Caki2 (cell line): ENCODE measurements around the gene TMCO4. TPM values are rescaled to one million over a fixed set of nuclear protein-coding genes. Genes with fewer than 3 reads are reported as not detected.

Experiments
- DNase-seq: peaks from one replicate; pipeline ENCODE4 v3.0.0-alpha.2; 2015; ENCODE audit warnings: low read depth
- in situ Hi-C: cut with HindIII; loops from 2 replicates; pipeline ENCODE4 v1.10.0; 2016; ENCODE audit warnings: low sequenced_read_pairs, low pct_unique_long_range_greater_than_20kb, mixed read lengths
- total RNA-seq: library from RNA; depleted of rRNA; stranded (reverse); fragments of >200 nt; shearing (Covaris generic); gene quantifications from 2 replicates; pipeline ENCODE4 v1.2.3, GENCODE V29; 2014; ENCODE audit warnings: low replicate concordance

TMCO4 gene
- total RNA-seq, 1 experiment from 2014 or later, result 19.3 TPM

- in situ Hi-C loops, result no loop called here
- no peak for DNase-seq
Observed at GRCh38 chr1:19656780-19657466, 142.8 kb downstream of the TMCO4 start.

DNA sequence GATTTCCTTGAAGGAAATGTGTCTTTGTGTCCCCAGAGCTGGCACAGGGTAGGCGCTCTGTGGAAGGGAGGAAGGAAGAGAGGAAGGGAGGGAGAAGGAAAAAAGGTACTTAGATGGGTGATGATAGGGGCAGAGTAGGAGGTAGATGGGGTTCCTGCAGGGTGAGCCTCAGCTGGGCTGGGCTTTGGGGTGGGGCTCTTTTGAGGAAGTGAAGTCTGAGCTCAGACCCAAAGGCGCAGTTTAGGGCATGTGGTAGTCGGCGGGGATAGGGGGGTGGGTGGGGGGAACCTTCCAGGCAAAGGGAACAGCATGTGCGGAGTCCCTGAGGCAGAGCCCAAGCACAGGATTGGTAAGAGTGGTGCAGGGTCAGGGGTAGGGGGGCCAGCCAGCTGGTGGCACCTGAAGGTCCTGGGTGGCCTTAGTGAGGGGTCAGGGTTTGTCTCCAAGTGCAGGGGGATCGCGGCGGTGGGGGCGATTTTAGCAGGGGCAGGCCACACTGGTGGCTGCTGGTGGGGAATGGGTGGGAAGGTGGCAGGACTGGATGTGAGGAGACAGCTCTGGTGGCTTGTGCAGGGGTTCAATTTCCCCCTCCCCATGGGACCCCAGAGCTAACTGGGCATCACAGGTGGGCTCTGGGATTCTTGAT is 143.5 kb downstream of the TMCO4 start:
- in situ Hi-C loops, result no loop called here
- no peak for DNase-seq

GRCh38 chr1:19655718-19656080 is 144.0 kb downstream of the TMCO4 start:
- DNase-seq, result no peak
- in situ Hi-C loops, result no loop called here

GRCh38 chr1:19654886-19655717 is 144.6 kb downstream of the TMCO4 start:
- in situ Hi-C loops, result no loop called here
- no peak for DNase-seq

GRCh38 chr1:19654386-19654785 is 145.3 kb downstream of the TMCO4 start:
- in situ Hi-C loops, result no loop called here
- DNase-seq, result no peak

- DNase-seq, result no peak
- in situ Hi-C loops, result no loop called here
Observed at GRCh38 chr1:19651141-19651737, 148.5 kb downstream of the TMCO4 start.

DNA sequence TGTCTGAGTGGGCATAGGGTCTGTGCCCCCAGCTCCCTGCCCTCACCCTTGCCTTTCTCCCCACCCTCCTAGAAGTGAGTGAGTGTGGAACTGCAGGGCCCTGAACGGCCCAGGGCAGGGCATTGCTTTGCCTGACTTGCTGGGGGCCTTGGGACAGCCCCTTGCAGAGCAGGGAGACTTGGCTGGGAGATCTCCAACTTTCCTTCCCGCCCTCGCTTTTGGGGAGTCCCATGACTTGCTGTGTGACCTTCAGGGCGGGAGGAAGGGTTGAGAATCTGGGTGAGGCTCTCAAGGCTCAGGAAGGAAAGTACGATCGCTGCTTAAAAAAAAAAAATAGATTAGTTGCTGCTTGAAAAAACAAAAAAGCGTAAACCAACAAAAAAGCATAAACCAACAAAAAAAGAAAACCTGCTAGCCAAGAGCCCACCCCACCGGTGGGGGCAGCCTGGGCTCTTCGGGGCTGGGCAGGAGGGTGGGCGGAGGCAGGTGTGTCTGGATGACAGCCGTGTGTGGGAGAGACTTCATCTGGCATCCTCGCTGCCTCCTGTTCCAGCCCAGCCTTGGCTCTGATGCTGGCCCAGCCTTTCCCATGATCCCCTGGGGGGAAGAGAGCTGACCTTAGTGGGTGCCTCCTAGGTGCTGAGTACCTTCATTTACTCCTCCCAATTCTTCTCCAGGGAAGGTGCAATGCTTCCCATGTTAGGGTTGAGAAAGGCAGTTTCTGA is 149.1 kb downstream of the TMCO4 start:
- in situ Hi-C loops, result no loop called here

GRCh38 chr1:19648689-19649088 is 151.0 kb downstream of the TMCO4 start:
- in situ Hi-C loops, result no loop called here
- no peak for DNase-seq

More for the DNA sequence above, 149.1 kb downstream of the TMCO4 start:
- no peak for DNase-seq

DNA sequence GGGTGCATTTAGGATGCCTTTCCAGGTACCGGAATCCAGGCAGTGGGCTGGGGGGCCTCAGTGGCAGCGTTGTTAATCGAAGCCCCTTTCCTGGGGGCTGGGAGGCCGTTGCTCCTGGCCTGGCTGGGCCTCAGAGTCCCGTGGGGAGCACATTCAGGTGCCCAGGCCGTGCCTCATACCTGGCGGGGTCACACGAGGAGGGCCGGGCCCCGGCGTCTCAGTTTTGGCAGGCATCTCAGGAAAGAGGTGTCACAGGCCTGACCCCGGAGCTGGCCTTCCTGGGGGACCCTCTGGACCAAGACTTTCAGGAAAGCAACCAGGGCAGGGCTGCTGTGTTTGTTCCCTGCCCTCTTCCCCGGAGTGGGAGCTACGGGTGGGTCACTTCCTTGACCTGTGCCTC is 151.5 kb downstream of the TMCO4 start:
- DNase-seq, result no peak
- in situ Hi-C loops, result no loop called here

GRCh38 chr1:19647643-19648042 is 152.1 kb downstream of the TMCO4 start:
- in situ Hi-C loops, result no loop called here
- no peak for DNase-seq

DNA sequence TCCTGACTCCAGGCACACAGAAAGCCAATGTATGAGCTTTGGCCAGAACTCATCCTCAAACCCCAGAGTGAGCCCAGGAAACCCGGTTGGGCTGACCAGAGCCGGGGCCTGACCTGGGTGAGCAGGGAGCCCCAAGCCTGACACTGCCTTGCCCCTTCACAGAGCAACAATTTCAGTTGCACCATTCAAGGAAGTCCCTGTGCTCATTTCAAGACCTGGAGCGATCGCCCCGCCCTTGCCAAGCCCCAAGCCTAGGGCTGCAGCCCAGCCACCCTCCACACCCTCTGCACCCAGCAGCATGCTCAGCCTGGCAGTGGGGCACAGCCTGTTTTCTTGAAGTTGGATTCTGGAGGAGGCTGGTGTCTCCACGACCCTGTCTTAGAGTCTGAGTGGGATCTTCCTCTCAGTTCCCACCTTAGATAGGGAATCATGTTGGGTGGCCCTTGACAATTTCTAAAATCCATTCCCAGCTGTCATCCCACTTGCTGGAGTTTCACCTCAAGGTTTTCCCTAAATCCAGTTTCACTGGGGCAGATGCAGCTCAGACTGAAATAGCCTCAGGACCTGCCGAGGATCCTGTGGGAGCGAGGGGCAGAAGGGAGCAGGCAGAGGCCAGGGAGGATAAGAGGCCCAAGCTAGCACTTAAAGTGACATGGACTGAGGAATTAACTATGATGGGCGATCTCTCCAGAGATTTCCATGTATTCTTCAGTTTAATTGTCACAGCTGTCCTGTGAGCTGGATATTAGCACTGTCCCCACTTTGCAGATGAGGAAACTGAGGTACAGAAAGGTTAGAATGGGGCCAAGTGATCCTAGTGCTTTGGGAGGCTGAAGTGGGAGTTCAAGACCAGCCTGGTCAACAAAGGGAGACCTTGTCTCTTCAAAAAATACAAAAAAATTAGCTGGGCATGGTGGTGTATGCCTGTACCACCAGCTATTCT is 153.1 kb downstream of the TMCO4 start:
- in situ Hi-C loops, result no loop called here
- no peak for DNase-seq

DNA sequence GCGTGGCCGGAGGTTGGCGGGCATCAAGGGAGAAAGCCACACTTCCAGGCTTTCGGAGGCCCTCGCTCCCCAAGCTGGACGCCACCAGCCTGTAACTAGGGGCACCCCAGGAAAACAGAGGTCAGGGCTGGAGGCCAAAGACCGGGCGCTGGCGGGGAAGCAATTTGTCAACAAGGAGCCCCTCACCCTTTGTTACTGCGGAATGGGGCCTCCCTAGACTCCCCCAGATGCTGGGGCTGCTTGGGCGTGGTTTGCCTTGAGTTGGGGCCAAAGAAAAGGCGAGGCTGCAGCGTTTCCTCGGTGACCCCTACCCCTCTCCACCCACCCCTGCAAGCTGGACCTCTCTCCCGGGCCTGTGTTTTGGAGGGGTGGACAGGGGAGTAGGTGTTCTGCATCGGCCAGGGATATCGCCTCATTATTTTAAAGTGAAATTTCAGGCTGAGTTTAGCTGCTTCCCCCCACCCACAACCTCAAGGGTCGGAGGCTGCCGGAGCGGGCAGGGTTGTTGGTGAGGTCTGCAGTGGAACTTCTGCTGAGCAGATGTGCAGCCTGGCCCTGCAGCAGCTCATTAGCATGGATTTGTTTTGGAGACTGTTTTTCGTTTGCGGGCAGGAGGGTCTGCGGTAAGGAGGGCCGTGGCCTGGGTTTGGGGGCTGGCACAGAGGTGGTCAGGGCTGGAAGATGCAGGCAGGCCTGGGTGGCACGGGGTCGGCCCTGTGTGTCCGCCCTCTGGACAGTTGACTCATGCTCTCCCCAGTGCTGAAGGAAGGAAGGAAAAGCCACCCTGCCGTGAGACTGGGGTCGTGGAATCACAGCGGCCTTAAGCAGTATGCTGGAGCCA is 154.1 kb downstream of the TMCO4 start:
- in situ Hi-C loops, result no loop called here
- no peak for DNase-seq

- peak; percentile 34 for DNase-seq
- in situ Hi-C loops, result no loop called here
Observed at GRCh38 chr1:19644681-19645410, 154.9 kb downstream of the TMCO4 start.

GRCh38 chr1:19644395-19644680 is 155.4 kb downstream of the TMCO4 start:
- in situ Hi-C loops, result no loop called here
- DNase-seq, result no peak

DNA sequence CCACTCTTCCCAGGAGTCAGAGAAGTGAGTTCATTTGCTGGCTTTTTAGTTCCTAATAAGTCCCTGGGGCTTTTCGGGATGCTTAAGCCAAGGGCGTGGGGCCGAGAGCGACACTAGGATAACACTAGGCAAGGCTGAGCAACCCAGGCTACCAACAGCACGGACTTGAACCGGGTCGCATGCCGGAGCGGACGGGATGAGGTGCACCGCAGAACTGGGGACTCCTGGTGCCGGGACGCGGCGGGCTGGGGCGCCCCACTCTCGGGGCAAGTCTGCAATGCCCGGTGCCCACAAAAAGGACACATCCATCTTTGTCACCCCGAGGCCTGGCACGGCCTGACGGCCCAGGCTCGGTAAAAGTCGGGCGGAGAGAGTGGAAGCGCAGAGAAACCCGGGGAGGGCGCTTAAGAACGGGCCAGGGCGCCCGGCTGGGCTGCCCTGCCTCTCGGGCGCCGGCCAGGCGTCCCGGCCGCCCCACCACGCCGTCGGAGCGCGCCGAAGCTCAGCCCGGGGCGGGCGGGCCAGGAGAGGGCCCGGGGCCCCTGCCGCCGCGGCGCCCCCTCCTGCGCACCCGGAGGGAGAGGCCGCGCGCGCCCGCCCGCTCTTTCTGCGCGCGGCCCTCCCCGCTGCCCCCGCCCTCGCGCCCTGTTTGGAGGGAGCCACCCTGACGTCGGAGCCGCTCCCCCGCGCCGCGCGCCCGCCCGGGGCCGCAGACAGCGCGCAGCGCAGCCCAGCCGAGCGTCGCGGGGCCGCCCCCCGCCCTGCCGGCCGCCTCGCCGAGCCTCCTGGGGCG is 155.9 kb downstream of the TMCO4 start, which contains the start of gene NBL1:
NBL1 (plus strand) TSS at position 710 of the 793 bp plus-strand sequence. CDS start 10,720 bp downstream, outside the sequence.
- in situ Hi-C loops, result no loop called here
- peak; percentile 63 for DNase-seq
